Activated CD4-positive, alpha-beta T cell treated with anti-CD3 and anti-CD28 coated beads, Interleukin-2, amount 50 U/mL, for 16 hours (primary cell): ENCODE results near the gene FBXO39.
"Not testable (repeated sequence)": the region's sequence is repeated elsewhere in the genome, so short reads cannot be mapped to it uniquely, and the experiment has no call there.

Experiments
- DNase-seq: peaks from one replicate; pipeline ENCODE4 v3.0.0-alpha.2; 2020

Gene FBXO39

DNA sequence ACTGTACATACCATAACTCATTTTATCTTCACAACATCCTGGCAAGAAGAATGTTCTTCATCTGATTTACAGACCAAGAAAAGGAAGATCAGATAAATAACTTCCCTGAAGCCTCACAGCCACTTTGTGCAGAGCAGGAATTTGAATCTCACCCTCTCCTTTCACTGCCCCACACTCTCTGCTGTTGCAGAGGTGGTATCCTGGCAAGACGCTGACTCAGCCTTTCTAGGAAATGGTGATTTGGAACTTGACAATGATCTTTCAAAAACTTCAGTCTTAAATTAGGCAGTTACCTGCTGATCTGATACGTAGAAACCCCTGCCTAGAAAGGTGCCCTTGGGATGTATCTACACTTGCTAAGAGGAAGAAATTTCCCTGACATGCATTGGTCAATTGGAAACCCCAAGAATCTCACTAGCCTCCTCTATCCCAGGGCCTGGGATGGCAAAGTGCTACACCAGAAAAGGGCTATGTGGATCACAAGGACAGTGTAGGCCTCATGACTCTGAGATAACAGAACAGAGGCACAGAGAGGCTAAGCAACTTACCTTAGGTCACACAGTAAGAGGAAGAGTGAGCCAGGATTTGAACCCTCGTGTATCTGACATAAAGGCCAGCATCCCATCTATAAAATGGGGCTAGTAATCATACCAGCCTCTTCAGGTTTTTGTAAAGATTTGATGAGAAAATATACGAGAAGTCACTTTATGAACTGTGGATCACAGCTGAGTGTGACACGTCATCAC is 17.9 kb downstream of the FBXO39 start:
- DNase-seq = no peak

DNA sequence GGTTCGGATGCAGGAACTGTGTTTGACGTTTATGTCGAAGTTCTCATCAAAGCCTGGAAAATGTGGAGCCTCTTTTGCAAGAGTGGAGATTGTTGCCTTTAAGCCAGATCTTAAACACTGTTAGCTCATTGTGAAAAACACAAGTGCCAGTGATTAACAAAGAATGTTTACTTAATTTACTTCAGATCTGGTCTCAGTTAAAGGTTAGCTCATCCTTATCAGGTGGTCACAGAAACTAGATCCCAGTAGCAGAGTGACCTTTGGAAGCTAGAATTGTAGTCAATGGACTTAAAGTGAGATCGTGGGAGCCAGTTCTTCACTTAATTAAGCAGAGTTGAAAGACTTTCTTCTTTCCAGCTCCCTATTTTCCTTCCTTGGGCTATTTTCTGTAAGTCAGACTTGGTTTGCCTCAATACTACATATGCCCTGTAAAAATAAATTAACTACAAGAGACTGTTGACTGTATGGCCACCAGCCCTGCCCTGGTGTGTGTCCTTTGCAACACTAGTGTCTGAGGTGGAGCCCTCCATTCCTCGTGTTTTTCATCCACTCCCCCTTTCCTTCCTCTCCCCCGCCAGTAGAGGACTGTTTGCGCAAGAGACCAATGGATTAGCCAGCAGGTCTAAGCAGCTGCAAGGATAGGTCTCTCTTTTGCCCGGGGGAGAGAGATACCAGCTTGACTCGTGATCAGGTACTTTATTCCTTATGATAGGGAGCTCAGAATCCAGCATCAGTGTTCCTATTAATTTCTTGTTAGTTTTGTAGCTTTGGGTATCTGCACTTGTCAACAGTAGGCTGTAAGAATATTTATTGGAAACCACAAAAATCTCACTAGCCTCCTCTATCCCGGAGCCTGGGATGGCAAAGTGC is 20.2 kb downstream of the FBXO39 start:
- DNase-seq = no peak

DNA sequence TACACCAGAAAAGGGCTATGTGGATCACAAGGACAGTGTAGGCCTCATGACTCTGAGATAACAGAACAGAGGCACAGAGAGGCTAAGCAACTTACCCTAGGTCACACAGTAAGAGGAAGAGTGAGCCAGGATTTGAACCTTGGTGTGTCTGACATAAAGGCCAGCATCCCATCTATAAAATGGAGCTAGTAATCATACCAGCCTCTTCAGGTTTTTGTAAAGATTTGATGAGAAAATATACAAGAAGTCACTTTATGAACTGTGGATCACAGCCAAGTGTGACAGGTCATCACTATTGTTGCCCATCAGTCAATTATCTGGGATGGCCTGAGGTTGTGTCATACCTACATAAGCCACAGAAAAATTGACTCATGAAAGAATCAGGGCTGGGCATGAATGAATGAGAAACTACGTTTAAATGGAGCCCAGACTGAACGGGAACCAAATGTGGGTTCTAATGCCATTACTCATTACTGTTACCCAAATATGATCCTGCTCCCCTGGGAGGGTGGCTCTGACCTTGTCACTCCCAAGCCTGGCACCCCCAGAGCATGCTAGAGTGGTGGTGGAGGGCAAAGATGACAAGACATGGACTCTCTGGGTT is 21.0 kb downstream of the FBXO39 start:
- no peak for DNase-seq

DNA sequence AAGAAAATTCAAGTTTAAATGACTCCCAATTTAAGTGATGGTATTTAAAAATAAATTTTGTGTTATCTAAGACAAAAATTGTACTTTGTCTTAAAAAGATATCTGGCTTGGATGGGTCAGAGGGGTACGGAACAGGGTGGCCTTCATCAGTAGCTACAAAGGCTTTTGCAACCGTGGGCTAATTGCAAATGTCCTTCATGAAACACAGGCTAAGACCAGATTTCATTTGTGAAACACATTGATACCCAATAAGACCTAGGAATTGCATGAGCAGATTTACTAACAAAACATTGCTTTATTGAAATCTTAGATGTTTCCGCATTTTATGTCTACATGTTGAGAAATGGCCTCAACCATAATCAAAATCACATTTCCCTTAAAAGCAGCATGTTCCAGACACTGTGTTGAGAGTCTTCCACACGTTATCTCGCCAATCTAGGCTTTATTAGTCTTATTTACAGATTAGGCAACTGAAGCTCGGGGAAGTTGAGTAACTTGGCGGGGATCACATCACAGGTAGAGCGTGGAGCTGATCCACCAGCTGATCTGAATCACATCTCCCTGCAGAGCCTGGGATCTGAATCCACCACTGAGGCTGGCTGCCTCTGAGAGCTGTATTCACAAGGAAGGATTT is 21.8 kb downstream of the FBXO39 start:
- DNase-seq = no peak

DNA sequence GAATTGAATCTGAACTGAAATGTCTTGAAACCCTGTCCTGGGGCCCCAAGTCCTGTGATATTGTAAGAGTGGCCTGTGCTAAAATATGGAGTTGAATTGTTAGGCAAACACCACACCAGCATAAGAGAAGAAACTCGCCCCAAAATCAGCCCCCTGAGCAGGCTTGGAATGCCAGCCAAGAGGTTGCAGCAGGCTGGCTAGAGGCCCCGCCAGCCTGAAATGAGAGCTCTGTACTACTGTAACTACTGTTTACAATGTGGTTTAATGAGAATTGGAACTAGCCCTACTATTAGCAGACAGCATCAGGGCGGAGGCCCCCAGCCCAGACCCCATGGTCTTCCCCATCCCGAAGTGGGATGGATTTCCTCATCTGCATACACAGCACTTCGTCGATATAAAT is 23.7 kb downstream of the FBXO39 start:
- DNase-seq = no peak

DNA sequence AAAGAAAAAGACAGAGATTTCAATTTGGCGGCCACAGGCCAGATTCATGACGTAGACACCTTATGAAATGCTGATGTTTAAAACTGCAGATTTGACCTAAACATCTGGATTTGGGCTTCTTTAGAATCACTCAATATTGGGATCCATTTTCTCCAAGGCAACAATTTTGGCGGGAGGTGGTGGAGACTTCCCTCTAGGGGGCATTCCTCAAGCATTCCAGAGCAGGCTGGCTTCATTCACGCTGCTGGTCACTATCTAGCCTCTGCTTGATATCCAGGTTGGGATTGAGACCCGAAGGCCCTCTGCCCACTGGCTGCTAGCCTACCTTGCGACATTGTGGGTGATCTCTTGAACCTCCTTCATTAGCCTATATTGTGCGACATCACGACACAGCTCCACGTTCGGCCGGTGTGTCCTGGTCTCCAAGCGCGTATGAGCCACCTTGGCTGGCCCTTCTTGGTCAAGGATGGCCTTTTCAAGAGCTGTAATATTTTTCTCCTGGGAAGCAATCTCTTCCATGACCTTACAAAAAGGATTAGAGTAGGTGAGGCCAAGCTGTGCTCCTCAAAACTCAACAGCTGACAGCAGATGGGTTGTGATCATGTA is 24.5 kb downstream of the FBXO39 start:
- no peak for DNase-seq

DNA sequence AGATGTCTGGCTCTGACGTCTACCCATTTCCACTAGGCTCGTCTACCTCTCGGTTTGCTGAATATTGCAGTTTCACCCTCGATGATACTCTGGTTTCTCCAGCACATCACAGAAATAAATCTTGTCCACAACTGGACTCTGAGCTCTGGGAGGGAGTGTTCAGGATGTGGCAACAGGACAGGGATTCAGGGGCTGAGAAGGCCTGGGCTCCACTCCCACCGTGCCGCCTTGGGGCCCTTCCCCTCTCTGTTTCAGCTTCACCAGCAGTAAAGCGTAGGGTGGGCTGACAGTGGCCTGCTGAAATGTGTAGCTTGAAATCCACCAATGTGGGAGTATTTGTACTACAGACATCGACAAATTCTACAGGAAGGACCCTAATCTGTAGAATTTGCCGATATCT is 35.5 kb downstream of the FBXO39 start:
- DNase-seq = no peak

DNA sequence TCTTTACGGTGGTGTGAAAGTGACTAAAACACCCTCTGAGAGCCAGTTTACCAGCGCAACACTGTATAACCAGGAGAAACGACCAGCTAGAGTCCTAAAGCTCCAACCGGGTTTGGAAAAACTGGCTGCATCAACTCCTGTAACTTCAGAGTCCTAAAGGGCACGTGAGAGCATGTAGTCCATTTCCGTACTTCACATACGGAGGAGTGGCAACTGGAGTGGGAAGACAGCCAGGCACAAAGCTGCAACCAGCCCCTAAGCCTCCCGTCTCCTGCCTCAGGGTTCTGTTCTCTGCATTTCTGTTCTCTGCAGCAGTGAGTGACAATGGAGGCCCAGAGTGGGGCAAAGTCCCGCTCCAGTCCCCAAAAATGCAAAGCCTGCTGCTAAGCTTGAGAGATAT is 36.3 kb downstream of the FBXO39 start:
- DNase-seq = no peak

DNA sequence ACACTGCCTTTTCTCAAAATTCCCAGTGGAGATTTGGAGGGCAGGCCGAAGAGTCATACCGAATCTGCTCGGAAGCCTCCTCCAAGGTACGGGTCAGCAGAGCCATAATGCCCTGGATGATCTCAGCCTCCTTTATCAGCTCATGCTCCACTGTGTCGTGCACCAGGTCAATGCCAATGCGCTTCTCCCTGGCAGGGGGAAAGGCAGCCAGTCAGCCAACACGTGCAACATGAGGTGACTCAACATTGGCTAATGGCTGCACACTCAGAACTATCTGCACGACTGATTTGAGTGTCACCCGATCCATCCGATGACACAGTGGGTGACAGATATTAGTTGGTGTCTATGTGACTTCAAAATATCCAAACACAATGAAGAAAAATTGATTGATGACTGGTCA is 39.8 kb downstream of the FBXO39 start:
- no peak for DNase-seq

DNA sequence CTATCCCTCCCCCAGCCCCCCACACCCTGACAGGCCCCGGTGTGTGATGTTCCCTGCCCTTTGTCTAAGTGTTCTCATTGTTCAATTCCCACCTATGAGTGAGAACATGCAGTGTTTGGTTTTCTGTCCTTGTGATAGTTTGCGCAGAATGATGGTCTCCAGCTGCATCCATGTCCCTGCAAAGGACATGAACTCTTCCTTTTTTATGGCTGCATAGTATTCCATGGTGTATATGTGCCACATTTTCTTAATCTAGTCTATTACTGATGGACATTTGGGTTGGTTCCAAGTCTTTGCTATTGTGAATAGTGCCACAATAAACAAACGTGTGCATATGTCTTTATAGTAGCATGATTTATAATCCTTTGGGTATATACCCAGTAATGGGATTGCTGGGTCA is 40.4 kb downstream of the FBXO39 start:
- not testable (repeated sequence) for DNase-seq

DNA sequence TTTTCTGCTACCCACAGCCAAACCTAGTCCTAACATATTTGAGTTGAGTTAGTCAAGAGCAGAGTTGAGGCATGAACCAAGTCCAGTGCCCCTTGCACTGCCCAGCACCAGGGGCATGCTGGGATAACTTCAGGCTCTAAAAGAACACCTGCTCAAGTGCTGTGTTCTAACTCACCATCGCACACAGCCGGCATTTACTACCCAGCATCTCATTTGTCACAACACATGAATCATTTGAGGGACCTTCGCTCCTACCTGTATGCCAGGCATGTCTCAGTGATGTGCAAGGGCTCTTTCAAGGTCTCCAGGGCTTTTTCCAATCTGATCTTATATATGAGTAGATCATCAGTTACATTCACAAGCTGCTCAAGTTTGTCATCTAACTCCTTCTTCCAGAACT is 42.9 kb downstream of the FBXO39 start:
- no peak for DNase-seq

DNA sequence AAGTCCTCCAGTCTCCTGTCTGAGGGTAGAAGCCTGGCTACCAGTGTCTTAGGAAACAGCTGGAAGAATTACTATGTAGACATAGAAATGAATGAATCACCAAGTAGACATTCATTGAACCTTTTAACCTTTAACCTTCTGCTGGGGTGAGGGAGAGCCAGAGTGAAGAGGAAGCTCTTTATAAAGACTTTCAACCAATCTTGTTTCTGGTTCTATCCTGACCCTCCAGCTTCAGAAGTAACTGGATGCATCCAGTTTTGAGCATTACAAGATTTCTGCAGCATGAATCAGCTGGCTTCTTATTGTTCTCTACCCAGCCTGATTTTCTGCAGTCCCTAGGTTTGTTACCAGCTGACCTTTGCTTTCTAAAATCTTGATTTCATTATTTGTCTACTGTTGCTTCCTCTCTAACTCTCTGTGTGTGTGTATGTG is 47.0 kb downstream of the FBXO39 start:
- no peak for DNase-seq

DNA sequence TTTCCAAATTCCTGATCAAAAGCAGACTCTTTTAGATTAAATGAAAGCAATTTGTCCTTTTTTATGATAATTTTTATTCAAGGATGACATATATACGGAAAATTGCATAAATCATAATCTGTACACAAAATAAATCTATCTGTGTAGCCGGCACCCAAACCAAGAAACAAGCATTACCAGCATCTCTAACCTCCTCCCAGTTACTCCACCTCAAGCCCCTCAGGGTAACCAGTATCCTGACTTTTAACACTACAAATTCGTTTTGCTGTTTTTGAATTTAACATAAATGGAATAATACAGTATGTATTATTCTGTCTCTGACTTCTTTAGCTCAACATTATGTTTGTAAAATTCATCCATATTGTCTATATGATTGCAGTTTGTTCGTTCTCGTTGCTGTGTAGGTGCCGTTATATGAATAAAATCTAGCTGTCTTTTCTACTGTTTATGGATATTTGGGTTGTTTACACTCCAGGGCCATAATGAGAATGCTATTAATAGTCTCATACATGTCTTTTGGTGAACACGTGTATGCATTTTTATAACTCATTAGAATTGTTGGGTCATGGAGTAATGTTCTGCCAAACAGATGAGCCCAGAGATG is 54.5 kb downstream of the FBXO39 start:
- no peak for DNase-seq

DNA sequence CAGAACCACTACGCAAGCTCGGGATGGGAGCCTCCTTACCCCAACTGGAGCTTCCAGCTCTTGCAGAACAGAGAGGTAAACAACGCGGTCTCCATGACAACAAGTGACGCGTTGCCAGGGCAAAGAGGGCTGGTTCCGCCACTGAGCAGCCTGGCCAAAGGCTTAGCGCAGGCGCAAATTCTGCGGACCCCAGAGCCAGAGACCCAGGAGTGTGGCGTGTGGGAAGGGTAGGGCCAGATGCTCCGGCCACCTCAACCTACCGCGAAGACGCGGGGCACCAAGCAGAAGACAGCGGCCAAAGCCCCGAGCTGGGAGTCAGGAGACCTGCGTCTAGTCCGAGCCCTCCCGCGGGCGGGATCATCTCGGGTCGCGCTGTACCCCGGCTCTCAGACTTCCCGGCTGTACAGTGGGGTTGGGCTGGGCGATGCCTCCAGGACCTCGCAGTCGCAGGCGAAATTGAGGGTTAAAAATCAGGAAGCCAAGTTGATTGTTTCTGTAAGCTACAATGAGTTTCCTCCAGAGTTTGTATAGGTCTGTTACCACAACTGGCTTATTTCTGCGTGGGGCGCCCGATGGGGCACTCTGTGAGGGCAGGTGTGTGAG is 55.7 kb downstream of the FBXO39 start, which contains the start of gene TEKT1:
Gene TEKT1, minus strand, starts transcription at position 69 of the 603 bp plus-strand sequence. CDS start 1,353 bp downstream, outside the sequence.
- peak; percentile 62 for DNase-seq
